Esophagus squamous epithelium (tissue), 4 donors: ENCODE measurements around the gene CHRNG.

Source experiments
- POLR2A ChIP-seq, 4 donors: fragments of 450-650 bp; IDR thresholded peaks; one replicate each; pipeline ENCODE4 v1.6.1; 2017; ENCODE audit warnings: antibody characterized with exemption in 4 of 4, mild to moderate bottlenecking in 4 of 4, moderate library complexity in 3 of 4
- TF ChIP-seq, protein P1 (sequence below), 6 experiments: fragments of 450-650 bp in 4 of 6; fragments of 200-600 bp in 2 of 6; sonication (generic) in 2 of 6; IDR thresholded peaks; one replicate each; pipeline ENCODE4 v1.5.1; 2016 to 2019; ENCODE audit warnings: antibody characterized with exemption in 6 of 6, mild to moderate bottlenecking in 4 of 6, moderate library complexity in 4 of 6

DNA sequence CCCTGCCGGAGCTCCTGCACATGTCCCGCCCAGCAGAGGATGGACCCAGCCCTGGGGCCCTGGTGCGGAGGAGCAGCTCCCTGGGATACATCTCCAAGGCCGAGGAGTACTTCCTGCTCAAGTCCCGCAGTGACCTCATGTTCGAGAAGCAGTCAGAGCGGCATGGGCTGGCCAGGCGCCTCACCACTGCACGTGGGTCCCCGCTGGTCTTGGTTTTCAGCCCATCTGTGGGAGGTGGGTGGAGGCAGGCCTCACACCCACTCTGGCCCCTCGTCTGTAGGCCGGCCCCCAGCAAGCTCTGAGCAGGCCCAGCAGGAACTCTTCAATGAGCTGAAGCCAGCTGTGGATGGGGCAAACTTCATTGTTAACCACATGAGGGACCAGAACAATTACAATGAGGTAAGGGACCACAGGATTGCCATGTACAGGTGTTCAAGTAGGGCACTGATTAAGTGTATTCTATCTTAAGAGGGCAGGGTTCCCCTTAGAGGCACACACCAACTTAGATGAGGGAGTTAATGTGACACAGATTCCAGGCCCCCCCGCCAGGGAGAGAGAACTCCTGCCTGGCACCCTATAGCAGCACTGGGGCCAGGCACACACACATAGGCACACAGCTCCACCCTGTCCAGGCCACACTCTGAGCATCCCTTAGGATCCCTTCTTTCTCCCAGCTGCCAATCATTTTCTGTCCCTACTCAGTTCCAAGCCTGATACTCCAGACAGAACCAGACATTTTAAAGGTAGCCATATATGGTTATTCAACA is 5.4 kb upstream of the CHRNG start:
- TF ChIP-seq, protein P1, sequence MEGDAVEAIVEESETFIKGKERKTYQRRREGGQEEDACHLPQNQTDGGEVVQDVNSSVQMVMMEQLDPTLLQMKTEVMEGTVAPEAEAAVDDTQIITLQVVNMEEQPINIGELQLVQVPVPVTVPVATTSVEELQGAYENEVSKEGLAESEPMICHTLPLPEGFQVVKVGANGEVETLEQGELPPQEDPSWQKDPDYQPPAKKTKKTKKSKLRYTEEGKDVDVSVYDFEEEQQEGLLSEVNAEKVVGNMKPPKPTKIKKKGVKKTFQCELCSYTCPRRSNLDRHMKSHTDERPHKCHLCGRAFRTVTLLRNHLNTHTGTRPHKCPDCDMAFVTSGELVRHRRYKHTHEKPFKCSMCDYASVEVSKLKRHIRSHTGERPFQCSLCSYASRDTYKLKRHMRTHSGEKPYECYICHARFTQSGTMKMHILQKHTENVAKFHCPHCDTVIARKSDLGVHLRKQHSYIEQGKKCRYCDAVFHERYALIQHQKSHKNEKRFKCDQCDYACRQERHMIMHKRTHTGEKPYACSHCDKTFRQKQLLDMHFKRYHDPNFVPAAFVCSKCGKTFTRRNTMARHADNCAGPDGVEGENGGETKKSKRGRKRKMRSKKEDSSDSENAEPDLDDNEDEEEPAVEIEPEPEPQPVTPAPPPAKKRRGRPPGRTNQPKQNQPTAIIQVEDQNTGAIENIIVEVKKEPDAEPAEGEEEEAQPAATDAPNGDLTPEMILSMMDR (IDR thresholded peaks at IDR 0.05) = no peak
- TF ChIP-seq POLR2A (IDR thresholded peaks at IDR 0.05) = no peak
